GM19099 (cell line): ENCODE measurements around the gene MARCHF3.

Experiments used
- POLR2A ChIP-seq: IDR thresholded peaks from 3 replicates; pipeline ENCODE4 v1.6.1; 2011; ENCODE audit warnings: low read depth; ENCODE audit not compliant: insufficient read length; ENCODE audit errors: extremely low read depth

MARCHF3 gene

DNA sequence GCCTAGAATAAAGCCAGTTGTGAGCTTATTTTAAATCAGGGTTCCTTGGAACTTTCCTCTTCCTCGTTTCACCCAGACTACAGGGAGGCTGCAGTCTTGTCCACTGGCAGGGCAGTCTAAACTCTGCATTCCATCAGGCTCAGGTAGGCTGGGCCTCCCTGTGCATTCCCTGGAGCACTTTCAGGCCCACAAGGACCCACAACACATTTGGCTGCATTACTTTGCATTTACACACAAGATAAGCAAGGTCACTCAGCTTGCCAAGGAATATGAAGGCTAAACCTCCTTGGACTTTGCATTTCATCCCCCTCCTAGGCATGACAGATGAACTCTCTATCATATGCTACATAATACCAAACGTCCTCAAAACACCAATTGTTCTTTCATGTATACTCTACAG, 104.2 kb downstream of the MARCHF3 start:
- no peak for TF ChIP-seq POLR2A

DNA sequence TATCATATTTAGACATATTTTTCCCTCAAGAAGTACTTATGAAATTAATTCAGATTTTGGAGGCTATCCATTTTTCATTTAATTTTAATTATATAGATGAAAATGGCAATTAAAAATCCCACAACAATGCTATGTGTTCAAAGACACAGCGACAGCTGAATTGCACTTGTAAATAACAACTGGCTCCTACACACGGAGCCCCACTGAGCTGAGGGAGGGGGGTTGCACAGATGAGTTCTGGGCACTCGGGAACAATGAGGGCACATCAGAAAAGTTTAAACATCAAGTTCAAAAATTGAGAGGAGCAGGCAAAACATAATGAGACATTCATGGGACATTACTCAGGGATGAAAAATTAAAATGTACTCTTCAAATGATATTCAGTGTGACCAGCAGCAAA, 104.9 kb downstream of the MARCHF3 start:
- TF ChIP-seq POLR2A, result no peak

DNA sequence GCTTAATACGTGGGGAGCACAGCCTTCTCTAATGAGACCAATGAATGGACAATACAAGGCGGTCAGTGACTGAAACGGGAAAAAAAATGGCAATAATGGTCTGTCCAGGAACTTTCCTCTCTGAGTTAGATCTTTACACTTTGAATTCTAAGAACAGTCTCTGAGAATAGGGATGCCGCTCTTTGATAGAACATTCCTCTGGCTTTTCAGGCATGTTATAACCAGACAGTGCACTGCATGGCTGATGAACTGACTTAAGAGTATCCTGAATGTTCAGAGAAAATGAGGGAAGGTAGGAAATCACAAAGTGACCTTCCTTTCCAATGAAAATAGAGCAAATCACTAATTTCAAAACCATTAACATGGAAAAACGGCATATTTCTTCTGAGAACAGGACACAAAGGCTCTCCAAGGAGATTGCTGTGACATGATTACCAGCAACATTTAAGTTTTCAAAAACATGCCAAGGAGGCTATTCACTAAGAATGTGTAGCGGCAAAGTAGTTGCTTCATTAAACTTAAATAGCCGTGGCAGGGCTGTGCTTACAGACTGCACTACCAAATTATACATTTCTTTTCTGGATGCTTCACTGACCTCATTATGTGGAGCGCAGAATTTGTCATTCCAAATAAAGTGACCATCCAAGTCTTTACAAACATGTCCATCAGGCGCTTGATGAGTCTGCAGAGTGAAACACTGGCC, 105.9 kb downstream of the MARCHF3 start:
- TF ChIP-seq POLR2A, result no peak

DNA sequence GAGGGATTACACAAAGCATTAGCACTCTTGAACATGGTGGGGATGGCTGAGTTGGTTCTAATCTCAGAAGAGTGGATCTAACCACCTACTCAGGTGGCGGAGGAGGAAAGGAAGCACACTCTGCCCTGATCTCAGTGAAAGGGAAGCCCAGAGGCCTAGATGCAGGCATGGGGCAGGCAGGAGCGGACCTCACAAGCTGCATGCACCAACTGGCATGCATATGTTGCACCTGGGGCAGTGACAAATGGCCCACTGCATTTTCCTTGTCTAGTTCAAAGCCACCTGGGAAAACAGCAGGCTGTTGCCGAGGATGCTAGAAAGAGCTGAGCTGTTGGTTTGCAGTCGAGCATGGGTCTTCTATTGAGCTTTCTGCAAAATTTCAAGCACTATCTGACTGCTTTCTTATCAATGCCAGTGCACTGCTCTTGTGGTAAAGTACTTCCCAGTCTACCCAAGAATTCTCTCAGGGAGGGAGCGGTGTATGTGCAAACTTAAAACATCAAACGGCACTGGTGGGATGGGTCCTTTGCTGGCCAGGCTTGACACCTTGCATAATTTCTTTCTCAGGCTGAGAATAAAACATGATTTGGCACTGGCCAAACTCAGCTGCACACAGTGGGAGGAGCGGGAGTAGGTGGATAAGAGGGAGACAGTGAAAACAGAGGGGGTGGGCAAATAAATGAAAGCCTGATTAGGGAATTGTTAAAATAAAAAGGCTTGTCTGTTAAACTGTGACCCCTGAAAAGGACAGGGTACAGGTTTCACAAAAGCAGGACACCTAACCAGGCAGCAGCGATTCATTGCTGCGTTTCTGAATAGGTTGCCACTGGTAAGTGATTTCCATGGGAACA, 108.9 kb downstream of the MARCHF3 start:
- TF ChIP-seq POLR2A, result no peak

DNA sequence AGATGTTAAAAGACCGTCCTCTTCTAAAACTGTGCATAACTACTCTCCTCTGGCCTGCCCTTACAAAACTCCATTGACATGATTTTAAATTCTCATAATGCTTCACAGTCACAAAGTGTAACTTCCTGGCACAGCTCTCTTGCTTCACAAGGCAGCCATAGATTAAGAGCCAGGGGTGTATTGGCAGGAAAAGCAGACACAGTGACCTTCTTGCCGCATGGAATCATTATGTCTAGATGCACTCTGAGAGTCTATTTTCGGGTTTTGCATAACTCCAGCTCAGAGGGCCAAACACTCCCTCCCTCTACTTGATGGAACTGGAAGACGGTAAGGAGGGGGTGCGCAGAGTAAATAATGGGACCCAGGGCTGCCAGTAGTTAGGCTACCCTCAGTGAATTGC, 110.1 kb downstream of the MARCHF3 start:
- no peak for TF ChIP-seq POLR2A

DNA sequence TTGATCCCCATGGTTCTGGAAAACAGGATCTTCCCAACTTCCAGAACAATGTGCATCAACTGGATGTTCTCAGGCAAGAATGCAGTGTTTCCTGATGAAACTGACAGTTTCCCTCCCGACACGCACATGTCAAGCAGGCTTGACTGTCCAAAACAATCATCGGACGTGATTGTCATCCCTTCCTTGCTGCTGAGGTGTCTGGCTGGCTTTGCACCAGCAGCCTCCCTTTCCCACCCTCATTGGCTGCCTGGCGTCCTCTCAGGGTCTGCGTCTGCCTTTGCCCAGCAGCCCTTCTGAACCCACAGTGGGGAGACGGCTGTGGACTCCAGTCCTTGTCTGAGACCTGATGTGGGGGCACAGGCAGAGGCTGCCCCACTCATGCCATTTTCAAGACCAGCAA, 110.8 kb downstream of the MARCHF3 start:
- no peak for TF ChIP-seq POLR2A

DNA sequence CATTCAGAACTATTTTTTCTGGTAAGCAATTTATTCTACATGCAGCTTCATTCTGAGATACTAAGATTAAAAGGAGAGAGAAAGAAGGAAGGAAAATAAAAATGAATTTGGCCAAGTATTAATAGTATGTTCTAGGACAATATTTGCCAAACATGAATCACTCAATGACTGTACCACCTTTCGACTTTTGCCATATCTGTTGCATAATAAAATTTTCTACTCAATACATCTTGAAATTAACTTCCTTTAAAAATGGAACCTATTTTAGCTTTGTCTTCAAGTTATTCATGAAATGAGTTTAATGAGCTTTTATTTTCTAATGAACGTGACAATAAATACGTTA, 111.8 kb downstream of the MARCHF3 start:
- TF ChIP-seq POLR2A, result no peak

DNA sequence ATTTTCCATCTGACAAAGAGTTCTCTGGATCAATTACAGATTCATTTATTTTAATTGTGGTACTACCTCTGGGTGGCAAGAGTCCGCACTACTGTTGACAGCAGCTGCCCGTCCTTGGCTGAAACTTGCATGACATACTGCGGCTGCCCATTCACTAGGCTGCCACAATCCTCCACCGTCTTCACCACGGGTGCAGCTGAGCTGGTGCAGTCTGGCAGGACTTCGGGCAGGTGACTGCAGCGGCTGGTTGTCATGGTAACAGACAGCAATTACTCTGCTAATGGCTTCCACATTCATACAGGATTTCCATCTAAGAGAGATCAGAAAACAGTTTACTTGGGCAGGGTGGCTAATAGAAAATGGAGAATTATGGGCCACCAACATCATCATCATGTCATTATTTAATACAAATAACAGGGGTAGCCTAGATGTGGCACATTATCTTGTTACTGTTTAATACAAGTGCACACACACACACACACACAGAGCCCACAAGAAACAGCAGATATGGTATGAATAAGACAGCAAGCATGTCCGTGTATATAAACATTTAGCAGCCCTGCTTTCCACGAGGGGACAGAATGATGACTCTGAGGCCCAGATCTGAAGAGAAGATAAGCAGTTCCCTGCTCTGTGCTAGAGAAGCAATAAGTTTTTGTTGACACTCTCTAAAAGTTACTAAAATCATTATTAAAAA, 112.3 kb downstream of the MARCHF3 start:
- TF ChIP-seq POLR2A, result no peak

DNA sequence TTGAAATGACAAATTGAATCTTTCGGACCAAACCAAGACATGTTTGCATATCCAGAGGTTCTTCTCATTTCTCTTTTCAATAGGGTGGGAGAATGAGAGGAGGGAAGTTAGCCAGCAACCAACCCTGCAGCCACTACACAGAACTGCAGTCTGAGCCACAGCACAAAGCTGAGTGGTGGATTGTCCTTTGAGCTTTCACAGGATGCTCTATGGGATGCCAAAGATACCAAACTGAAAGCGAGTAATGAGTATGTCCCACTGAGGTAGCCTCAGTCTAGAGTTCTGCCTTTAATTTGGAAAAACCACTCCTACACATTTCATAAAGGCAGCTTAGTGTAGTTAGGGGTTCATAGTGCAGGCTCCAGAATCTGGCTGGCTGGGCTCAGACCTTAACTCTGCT, 114.9 kb downstream of the MARCHF3 start:
- no peak for TF ChIP-seq POLR2A

DNA sequence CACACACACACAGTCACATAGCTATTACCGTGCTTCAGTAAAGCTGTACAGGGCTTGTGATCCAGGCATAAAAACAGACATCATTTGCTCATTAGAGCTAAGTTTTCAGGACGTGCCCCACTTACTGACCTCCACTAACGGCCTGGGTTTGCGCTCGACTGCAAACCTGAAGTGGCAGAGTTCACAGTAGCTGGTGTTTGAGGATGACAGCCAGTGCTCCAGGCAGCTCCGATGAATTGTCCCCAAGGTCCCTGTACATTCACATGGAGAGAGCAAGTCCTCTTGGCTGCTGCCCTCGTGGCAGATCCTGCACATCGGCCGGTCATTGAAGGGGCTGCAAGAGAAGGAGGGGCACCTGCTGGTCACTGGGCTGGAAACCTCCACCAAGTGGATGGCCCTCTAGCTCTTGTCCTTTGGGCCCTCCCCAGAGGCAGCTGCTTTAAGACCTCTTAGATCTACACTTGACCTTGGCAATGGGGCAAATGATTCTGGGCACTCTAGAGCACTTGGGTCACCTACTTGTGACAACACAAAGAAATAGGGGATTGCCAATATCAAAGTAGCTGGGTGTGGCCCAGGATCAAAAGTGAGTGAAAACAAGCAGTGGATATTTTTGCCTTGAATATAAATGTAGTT, 115.4 kb downstream of the MARCHF3 start:
- no peak for TF ChIP-seq POLR2A

DNA sequence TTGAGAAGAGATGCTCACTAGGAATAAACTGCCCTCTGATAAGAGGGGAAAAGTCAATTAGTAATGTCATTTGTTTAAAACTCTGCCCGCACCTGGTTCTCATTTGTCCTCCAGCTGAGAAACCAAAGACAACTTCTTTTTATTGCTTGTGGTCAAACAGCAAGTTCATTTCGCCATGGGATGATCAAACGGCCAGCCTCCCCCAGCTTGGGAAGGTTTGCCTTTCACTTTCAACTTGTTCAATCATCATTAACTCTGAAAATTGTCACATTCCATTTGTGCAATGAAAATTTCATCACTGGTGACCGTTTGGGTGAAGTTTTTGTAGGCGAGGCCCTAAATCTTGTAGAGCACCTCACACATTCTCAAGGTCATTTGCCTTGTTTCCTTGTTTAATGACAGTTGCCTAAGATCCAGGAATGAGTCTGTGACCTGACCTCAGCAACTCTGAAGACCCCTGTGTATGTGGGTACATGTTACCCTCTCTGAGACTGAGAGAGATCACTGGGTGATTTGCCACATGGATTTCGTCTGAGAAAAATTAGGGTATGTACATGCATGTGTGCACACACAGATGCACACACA, 117.7 kb downstream of the MARCHF3 start:
- no peak for TF ChIP-seq POLR2A

DNA sequence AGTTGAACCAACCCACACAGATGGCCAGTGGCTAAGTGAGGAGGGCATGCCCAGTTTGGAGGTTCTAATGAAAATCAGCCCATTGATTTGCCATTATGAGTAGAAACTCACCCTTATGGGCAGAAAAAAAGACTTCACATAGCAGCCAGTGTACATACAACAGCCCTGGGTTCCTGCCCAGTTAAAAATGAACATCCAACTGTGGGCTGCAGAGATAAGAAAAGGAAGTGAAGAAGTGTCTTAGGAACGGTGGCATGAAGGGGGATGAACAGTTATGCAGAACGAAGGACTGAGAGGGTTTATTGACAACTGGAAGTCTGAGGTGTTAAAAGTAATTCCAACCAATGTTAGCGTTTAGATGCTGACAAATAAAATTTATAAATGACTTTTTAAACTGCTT, 118.4 kb downstream of the MARCHF3 start:
- TF ChIP-seq POLR2A, result no peak

DNA sequence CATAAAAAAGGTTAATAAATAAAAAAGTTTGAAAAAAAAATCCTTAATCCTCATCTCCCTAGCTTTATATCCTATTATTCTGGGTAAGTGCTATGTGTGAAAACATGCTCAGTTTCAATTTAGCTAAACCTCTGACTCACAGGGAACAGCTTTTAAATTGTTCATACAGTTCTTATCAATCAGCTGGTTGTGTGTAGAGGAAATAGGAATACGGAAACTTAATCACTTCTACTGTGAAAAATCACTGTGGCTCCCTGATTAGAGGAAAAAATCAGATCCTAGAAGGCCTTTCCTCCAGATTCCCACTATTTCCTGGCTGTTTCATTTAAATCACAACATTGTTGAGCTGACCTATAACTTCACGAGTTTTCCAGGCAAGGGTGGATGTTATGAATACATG, 120.5 kb downstream of the MARCHF3 start:
- TF ChIP-seq POLR2A, result no peak

DNA sequence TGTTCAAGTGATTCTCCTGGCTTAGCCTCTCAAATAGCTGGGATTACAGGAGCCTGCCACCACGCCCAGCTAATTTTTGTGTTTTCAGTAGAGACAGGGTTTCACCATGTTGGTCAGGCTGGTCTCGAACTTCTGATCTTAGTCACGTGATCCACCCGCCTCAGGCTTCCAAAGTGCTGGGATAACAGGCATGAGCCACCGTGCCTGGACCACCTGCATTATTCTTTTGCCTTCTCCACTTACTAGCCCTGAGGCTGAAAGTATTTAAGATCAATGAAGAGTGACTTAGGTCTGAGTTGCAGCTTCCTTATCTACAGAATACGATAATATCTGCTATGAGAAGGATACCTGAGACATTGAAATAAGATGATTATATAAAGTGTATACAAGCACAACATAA, 129.6 kb downstream of the MARCHF3 start:
- no peak for TF ChIP-seq POLR2A

DNA sequence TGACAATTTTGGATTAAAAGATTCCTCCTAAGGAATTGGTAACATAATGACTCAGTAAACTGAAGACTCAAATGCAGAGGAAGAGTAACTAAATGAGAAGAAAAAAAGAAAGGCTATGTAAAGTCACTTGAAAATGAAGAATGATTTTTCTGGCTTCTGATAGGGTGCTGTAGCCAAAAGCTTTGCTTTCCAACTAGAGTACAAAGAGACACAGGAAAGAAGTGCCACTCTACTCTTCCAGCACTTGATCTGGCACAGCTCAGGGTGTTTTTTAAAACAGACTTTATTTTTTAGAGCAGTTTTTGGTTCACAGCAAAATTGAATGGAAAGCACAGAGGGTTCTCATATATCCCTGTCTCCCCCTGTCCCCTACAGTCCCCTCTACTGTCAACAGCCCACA, 130.9 kb downstream of the MARCHF3 start:
- no peak for TF ChIP-seq POLR2A
